Testis (tissue), 2 donors: ENCODE data around the gene TGFBR3.

Experiments used
- POLR2A ChIP-seq: fragments of 450-650 bp; IDR thresholded peaks from one replicate; pipeline ENCODE4 v1.6.1; 2017; ENCODE audit warnings: antibody characterized with exemption, mild to moderate bottlenecking, moderate library complexity
- TF ChIP-seq, protein P1 (sequence below), 3 experiments: fragments of 450-650 bp in 2 of 3; fragments of 200-600 bp in 1 of 3; sonication (generic) in 1 of 3; IDR thresholded peaks; one replicate each; pipeline ENCODE4 v1.5.1; 2016 to 2019; ENCODE audit warnings: antibody characterized with exemption in 3 of 3, mild to moderate bottlenecking in 2 of 3, moderate library complexity in 1 of 3

DNA sequence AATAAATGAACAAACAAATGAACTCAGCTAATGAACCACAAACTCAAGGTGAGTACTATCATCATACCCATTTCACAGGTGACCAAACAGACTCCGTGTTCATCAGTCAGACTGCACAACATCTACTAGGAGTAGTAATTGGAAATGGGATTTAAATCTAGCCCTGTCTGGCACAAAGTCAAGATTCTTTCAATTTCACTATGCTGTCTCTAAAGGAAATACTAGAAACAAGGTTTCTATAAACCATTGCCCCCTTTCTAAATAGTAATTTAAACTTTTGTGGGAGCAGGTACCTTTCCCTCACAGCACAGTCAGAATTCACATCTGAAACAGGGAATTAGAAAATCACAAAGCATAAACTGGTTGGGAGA is 160.3 kb downstream of the TGFBR3 start:
- TF ChIP-seq, protein P1, sequence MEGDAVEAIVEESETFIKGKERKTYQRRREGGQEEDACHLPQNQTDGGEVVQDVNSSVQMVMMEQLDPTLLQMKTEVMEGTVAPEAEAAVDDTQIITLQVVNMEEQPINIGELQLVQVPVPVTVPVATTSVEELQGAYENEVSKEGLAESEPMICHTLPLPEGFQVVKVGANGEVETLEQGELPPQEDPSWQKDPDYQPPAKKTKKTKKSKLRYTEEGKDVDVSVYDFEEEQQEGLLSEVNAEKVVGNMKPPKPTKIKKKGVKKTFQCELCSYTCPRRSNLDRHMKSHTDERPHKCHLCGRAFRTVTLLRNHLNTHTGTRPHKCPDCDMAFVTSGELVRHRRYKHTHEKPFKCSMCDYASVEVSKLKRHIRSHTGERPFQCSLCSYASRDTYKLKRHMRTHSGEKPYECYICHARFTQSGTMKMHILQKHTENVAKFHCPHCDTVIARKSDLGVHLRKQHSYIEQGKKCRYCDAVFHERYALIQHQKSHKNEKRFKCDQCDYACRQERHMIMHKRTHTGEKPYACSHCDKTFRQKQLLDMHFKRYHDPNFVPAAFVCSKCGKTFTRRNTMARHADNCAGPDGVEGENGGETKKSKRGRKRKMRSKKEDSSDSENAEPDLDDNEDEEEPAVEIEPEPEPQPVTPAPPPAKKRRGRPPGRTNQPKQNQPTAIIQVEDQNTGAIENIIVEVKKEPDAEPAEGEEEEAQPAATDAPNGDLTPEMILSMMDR (IDR thresholded peaks at IDR 0.05), result no peak
- TF ChIP-seq POLR2A, result no peak
